AG10803 (cell line): ENCODE measurements around the gene RPL12.

Experiments used
- DNase-seq: peaks from one replicate; pipeline ENCODE4 v3.0.0; 2010; ENCODE audit warnings: low read depth
- H3K4me3 ChIP-seq: 2 replicates; pipeline ENCODE4 v1.5.1; 2011; ENCODE audit warnings: mild to moderate bottlenecking, low read length, control low read depth
- TF ChIP-seq, protein P1 (sequence below): conservative IDR thresholded peaks from 2 replicates; pipeline ENCODE4 v1.5.1; 2011; ENCODE audit warnings: mild to moderate bottlenecking, low read length, control low read depth, inconsistent platforms

The RPL12 gene

DNA sequence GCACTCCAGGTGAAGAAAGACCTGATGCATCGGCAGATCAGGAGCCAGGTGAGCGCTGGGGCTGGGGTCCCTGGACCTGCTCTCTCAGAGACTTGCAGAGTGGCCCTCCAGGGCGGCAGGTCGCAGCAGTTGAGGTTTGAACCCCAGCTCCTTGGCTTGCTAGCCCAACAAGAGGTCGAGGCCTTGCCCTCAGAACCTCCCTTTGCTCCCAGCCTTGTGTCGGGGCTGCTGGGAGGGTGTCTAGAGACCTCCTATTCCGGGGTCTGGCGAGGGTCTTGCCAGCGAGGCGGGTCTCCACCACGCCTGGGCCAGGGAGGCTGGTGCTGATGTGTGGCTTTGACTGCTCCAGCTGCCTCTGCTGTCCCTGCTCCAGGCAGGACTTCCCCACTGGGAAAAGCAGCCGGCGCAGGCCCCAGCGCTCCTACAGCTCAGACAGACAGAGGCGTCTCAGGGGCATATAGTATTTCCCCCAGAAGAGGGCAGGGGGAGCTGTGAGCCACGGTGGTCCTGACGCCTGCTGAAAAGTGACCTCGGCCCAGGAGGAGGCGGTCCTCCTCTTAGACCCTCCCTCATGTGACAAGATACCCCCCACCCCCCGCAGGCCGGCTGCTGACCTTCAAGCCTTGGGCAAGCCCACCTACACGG is 38.4 kb upstream of the RPL12 start:
- TF ChIP-seq, protein P1, sequence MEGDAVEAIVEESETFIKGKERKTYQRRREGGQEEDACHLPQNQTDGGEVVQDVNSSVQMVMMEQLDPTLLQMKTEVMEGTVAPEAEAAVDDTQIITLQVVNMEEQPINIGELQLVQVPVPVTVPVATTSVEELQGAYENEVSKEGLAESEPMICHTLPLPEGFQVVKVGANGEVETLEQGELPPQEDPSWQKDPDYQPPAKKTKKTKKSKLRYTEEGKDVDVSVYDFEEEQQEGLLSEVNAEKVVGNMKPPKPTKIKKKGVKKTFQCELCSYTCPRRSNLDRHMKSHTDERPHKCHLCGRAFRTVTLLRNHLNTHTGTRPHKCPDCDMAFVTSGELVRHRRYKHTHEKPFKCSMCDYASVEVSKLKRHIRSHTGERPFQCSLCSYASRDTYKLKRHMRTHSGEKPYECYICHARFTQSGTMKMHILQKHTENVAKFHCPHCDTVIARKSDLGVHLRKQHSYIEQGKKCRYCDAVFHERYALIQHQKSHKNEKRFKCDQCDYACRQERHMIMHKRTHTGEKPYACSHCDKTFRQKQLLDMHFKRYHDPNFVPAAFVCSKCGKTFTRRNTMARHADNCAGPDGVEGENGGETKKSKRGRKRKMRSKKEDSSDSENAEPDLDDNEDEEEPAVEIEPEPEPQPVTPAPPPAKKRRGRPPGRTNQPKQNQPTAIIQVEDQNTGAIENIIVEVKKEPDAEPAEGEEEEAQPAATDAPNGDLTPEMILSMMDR, result no peak
- H3K4me3 ChIP-seq, result no peak overlapping the region
- no peak for DNase-seq

DNA sequence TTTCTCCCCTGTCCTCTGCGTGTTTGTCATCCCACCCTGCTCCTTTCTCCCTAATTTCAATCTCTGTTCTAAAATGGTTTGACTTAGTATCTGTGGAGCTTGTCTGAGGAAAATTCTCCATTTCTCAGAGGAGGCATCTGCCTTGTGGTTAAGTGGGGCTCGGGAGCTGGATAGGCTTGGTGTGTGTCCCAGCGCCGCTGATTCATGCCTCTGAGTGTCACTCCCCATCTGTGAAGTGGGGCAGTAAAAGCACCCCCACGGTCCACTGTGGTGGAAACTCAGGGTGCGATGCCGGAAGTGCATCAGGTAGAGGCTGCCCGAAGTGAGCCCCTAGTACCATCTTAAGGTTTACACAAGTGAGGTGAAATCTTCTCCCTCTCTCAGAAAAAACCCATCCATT is 37.7 kb upstream of the RPL12 start:
- H3K4me3 ChIP-seq, result no peak overlapping the region
- TF ChIP-seq, protein P1, result no peak
- no peak for DNase-seq

DNA sequence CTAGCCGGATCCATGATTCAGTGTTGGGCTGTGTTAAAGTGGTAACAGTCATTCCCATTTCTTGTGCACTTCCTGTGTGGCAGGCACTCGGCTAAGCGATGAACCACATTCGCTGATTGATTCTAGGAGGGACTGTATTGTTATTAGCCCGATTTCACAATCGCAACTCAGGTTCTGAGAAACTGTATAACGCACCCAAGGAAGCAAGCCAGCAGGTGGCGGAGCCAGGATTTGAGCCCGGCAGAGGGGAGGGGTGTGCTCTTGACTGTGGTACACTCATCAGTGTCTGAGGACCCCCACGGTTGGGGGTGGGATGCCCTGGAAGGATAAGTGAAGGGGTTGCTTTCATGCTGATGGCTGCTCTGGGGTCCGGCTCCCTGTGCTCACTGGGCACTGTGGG is 34.8 kb upstream of the RPL12 start:
- no peak overlapping the region for H3K4me3 ChIP-seq
- TF ChIP-seq, protein P1, result no peak
- DNase-seq, result no peak

DNA sequence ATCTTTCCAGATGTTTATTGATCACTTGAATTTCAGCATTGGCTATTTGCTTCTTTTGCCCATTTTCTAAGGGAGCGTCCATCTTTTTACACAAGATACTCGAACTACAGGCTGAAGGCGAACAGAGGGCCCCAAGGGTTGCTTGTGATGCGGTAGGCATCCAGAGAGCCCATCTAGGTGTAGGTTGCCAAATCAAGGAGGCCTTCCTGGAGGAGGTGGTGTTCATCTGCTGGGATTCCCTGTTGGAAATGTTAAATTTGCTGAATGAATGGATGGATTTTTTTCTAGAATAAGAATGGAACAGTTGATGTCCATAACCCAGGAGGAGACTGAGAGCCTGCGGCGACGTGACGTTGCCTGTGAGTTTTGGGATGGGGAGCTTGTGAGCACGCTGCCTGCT is 31.5 kb upstream of the RPL12 start:
- TF ChIP-seq, protein P1, result no peak
- no peak for DNase-seq
- no peak overlapping the region for H3K4me3 ChIP-seq

DNA sequence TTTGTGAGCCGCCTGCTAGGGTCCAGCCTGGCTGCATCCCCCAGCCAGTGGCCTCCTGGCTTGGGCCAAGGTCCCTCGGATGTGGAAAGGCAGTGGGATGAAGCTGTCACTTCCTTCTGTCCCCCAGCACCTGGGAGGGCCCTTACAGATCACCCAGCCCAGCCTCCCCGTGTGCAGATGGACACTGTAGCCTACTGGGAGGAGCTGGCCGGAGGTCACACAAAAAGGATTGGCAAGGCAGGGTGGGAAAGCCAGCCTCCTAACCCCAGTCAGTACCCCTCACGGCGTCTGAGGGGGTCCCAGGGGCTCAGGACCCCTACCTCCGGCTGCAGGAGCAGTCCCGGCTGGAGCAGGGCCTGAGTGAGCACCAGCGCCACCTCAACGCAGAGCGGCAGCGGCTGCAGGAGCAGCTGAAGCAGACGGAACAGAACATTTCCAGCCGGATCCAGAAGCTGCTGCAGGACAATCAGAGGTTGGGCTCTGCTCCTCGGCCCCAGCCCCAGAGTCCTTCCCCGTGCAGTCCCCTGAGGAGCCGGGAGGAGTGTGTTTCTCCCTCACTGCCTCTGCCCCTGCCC is 28.4 kb upstream of the RPL12 start:
- TF ChIP-seq, protein P1, result no peak
- DNase-seq, result no peak

DNA sequence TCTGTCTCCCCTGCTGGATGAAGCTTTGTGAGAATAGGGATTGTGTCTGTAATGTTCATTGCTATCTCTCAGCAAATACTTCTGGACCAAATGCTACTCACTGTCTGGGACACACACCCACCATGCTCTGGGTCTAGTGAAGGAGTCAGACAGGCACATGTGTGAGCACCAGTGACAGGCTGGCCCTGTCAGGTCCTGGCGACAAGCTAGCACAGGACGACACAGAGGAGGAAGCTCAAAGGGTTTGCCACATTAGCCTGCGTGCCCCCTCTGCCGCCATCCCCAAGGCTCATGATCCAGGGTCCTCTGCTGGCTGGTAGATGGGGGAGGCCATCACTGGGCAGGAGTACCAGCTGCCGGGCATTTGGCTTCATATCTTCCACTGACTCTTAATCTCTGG is 23.4 kb upstream of the RPL12 start:
- TF ChIP-seq, protein P1, result no peak
- DNase-seq, result no peak
- no peak overlapping the region for H3K4me3 ChIP-seq

More for the DNA sequence above, 28.4 kb upstream of the RPL12 start:
- no peak overlapping the region for H3K4me3 ChIP-seq

DNA sequence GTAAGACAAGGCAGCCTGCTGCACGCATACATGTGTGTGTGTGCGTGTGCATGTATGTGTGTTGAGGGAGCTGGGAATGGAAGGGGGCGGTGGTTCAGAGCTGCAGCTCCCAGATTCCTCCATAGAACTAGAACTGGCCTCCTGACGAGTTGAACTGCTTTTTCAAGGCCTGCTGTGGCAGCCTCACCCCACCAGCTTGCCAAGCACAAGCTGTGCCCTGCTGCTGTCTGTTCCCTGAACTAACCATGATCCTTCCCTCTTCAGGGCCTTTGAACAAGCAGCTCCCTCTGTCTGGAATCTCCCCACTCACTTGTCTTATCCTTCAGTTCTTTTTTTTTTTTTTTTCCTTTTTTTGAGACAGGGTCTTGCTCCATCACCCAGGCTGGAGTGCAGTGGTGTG is 22.7 kb upstream of the RPL12 start:
- no peak for DNase-seq
- no peak overlapping the region for H3K4me3 ChIP-seq
- TF ChIP-seq, protein P1, result no peak
